DOHH2 (cell line): Measurements from ENCODE around the gene ANGEL1.

Experiments
- CTCF ChIP-seq: fragments of 200-600 bp; sonication (generic); IDR thresholded peaks from one replicate; pipeline ENCODE4 v1.5.1; 2014; ENCODE audit warnings: antibody characterized with exemption, mild to moderate bottlenecking, low read depth, low read length; ENCODE audit not compliant: poor library complexity, severe bottlenecking
- EZH2phosphoT487 ChIP-seq: fragments of 200-600 bp; sonication (generic); IDR thresholded peaks from 2 replicates; pipeline ENCODE4 v1.6.1; 2017; ENCODE audit warnings: borderline replicate concordance, mild to moderate bottlenecking, antibody characterized with exemption, low read length, moderate library complexity, mixed read lengths

DNA sequence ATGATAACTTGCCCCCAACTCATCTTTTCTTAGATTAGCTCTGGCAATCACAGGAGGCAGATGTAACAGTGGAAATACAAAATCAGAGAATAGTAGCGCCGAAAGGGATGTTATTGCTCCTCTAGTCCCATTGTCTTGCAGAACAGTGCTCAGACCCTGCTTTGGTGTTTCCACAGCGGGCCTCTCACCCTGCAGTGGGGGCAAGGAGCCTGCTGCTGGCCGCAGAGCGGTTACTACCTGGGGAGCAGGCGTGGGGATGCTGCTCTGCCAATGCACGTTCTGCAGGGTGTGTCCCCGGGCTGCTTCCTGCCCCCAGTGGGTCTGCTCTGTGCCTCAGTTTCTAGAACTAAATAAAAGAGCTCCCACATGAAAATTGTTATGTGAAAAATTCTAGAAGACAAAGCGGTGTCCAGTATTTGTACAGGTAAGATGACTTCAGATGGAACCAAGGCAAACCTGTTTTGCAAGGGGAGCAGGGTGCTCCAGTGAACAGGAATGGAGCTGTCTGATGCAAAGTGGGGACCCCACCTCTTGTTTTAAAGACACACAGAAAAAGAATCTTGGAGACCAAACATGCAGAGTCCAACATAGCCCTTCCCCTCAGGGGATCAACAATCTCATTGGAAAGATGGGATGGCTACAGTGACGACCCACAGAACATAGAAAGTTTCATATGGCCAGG, 49.0 kb upstream of the ANGEL1 start:
- TF ChIP-seq CTCF = no peak
- TF ChIP-seq EZH2phosphoT487 = no peak
